Retinal pigment epithelial cell (primary cell): ENCODE results near the gene THEMIS2.

ENCODE experiments used
- DNase-seq: peaks from one replicate; pipeline ENCODE4 v3.0.0-alpha.2; 2010; ENCODE audit warnings: low read depth
- H3K4me3 ChIP-seq: 2 replicates; pipeline ENCODE4 v1.5.1; 2011; ENCODE audit warnings: mild to moderate bottlenecking, low read length, control low read depth, moderate library complexity
- TF ChIP-seq, protein P1 (sequence below): conservative IDR thresholded peaks from 2 replicates; pipeline ENCODE4 v1.5.1; 2011; ENCODE audit warnings: low read depth, low read length, control low read depth, inconsistent platforms

The THEMIS2 gene

GRCh38 chr1:27873671-27874384 is 1.5 kb downstream of the THEMIS2 start:
- no peak overlapping the region for H3K4me3 ChIP-seq
- DNase-seq: no peak
- TF ChIP-seq, protein P1, sequence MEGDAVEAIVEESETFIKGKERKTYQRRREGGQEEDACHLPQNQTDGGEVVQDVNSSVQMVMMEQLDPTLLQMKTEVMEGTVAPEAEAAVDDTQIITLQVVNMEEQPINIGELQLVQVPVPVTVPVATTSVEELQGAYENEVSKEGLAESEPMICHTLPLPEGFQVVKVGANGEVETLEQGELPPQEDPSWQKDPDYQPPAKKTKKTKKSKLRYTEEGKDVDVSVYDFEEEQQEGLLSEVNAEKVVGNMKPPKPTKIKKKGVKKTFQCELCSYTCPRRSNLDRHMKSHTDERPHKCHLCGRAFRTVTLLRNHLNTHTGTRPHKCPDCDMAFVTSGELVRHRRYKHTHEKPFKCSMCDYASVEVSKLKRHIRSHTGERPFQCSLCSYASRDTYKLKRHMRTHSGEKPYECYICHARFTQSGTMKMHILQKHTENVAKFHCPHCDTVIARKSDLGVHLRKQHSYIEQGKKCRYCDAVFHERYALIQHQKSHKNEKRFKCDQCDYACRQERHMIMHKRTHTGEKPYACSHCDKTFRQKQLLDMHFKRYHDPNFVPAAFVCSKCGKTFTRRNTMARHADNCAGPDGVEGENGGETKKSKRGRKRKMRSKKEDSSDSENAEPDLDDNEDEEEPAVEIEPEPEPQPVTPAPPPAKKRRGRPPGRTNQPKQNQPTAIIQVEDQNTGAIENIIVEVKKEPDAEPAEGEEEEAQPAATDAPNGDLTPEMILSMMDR: no peak

GRCh38 chr1:27876341-27877114 is 4.2 kb downstream of the THEMIS2 start:
- no peak for DNase-seq
- TF ChIP-seq, protein P1: no peak
- H3K4me3 ChIP-seq: no peak overlapping the region

- H3K4me3 ChIP-seq: no peak overlapping the region
- DNase-seq: no peak
- TF ChIP-seq, protein P1: no peak
Measured at GRCh38 chr1:27877115-27877416, 4.7 kb downstream of the THEMIS2 start.

DNA sequence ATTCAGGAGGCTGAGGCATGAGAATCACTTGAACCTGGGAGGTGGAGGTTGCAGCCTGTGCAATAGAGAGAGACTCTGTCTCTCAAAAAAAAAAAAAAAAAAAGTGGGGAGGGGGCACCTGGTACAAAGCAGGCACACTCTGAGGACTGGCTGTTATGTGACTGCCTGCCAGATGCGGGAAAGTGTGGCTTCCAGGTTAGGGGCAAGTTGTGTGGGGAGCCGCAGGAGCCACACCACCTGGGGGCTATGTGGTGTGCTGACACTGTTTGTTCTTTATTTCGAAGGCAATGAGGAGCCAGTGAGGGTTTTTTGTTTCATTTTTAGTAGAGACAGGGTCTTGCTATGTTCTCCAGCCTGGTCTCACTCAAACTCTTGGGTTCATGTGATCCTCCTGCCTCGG is 5.7 kb downstream of the THEMIS2 start:
- TF ChIP-seq, protein P1: no peak
- H3K4me3 ChIP-seq: no peak overlapping the region
- no peak for DNase-seq

DNA sequence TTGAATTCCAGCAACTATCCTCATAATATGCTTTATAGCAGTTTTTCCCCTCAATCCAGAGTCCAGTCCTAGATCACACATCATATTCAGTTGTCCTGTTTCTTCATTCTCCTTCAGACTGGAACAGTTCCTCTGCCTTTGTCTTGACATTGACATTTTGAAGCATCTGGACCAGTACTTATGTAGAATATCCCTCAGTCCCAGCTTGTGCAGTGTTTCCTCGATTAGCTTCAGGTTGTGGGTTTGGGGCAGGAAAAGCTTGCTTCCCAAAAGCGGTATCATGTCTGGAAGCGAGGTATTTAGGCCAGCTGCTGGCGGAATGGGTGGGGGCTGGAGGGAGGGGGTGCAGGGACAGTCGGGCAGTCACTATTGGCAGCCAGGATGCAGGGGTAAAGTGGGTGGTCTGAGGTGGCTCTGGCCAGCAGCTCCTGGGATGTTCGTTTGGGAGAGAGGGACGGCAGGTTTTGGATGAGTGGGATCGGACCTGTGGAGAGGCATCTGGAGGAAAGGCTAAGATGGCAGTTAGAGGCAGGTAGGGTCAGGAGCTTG is 6.5 kb downstream of the THEMIS2 start:
- no peak for DNase-seq
- no peak overlapping the region for H3K4me3 ChIP-seq
- TF ChIP-seq, protein P1: no peak

DNA sequence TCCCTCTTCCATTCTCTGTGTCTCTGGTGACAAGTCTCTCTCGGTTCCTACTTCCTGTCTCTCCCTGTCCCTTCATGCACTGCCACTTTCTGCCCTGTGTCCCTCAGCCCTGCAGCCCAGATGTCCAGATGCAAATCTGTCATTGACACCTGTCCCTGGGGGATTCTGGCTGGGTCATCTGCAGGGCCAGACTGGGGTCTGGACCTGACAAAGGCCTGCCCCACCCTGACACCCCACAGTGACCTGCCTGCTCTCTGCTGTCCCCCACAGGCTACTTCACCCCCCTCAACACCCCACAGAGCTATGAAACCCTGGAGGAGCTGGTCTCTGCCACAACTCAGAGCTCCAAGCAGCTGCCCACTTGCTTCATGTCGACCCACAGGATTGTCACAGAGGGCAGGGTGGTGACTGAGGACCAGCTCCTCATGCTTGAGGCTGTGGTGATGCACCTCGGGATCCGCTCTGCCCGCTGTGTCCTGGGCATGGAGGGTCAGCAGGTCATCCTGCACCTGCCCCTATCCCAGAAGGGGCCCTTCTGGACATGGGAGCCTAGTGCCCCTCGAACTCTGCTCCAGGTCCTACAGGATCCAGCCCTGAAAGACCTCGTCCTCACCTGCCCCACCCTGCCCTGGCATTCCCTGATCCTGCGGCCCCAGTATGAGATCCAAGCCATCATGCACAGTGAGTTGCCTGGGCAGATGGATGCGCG is 7.2 kb downstream of the THEMIS2 start:
- DNase-seq: no peak
- H3K4me3 ChIP-seq: no peak overlapping the region

More for the DNA sequence above, 7.2 kb downstream of the THEMIS2 start:
- TF ChIP-seq, protein P1: no peak
